HG03378 (cell line): ENCODE results near the gene SLC4A4.

Experiments used
- ATAC-seq: cut with Tn5 transposase; IDR thresholded peaks from one replicate; pipeline ENCODE4 v1.9.1; 2021; ENCODE audit warnings: mild to moderate bottlenecking, moderate library complexity; ENCODE audit not compliant: unreplicated experiment

Gene SLC4A4

DNA sequence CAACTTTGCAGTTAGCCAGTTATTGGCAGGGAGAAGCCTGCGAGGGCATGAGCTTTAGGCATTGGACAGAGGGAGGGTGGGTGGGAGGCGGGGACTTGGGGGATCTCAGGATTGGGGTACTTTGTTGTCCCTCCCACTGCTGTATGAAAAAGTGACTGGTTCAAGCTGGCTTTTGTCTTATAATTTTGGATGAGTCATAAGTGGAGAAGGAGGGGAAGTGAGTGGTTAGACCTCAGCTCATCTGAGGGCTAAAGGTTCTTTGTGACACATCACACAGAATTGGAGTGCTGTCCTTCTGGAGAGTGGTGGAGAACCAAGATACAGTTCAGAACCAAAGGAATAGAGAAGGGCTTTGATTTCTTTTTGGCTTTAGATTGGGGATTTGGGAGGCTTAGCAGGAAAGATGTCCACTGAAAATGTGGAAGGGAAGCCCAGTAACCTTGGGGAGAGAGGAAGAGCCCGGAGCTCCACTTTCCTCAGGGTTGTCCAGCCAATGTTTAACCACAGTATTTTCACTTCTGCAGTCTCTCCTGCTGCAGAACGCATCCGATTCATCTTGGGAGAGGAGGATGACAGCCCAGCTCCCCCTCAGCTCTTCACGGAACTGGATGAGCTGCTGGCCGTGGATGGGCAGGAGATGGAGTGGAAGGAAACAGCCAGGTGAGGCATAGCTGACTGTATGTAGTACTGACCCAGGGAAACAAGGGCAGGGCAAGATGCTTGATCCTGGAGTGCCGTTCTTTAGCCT is at the start of gene SLC4A4:
TSS of gene SLC4A4 (plus strand) at position 175 of the 748 bp plus-strand sequence.
- ATAC-seq = peak; percentile 100

DNA sequence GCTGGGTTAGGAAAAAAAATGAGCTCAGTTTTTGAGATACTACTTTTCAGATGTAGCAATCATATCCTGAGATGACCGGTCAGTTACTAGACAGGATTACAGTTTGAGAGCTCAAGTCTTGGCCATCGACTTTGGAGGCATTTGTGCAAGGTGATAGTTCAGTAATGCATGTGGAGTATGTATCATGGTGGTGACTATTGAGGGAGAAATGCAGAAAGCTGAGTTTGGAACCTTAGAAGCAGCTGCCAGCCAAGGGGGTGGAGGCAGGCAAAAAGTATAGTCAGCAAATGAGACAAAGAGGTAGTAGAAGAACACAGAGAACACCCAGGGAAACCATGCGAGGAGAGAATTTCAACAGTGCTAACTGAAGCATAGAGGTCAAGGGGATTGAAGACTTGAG is 48.7 kb upstream of the SLC4A4 start:
- no peak for ATAC-seq

DNA sequence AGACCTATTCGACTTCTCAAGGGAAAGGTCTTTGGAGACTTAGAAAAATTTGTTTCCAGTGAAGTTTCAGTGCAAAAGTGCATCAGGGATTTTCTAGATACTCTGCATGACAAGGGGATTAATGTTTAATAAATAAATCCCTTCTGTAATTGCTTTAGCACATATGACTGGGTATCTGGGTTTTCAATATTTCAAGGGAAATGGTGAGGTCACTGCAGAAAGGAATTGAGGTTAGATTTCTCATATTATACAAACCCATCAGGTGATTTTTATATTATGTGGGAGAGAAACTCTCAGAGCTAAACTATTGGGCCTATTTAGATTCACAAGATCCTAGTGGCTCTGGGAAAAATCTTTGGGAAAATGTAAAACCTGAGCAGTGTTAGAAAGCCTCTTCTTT is 48.3 kb upstream of the SLC4A4 start:
- ATAC-seq = no peak

DNA sequence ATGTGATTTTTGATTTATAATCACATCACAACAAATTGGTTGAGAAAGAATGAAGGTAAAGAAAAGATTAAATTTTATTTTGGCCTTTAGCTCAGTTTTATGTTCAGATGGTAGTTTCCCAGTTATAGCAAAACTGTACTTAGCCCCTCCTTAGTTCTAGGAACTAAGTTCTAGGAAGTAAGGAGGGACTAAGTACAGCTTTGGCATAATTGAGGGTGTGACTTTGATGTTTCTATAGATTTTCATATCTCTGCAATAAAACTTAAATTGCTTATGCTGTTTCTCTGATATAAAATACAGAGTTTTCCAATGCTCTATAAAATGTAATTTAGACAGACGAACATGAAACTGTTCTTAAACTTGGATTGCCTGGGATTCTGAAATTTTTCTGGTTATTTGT is 46.6 kb upstream of the SLC4A4 start:
- ATAC-seq = no peak

DNA sequence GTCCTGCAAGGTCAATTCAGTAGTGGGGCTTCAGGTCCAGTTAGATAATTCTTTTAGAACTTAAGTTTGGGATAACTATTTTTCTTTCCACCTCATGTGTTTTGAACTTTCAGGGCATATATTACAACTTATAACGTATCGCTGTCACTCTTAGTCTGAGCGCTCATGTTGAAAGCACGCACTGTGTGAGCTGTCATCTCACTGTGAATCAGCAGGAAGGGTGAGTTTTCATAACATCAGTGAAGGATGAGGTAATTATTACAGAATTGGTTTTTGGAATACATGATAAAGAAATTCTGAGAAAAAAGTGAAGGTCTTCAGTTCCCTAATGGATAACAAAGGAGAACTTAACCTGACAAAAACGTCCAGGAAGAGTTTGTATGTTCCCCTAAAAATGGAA is 45.1 kb upstream of the SLC4A4 start:
- ATAC-seq = no peak

DNA sequence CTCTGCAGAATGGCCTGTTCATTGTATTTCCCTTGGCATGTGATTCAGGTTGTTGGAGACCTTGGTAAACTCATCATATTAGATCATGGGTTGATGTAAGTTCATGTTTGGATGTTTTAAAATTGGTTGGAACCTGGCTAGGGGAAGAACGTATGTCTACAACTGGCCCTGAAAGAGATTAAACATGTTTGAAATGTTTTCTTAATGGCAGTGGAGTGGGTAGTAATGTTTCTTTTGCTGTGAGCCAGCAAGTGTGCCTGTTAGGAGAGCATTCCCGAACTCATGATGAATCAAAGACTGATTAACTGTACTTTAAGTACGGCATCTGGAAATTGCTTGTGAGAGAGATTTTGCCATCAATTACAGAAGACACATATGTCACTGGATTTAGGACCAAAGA is 44.5 kb upstream of the SLC4A4 start:
- no peak for ATAC-seq

DNA sequence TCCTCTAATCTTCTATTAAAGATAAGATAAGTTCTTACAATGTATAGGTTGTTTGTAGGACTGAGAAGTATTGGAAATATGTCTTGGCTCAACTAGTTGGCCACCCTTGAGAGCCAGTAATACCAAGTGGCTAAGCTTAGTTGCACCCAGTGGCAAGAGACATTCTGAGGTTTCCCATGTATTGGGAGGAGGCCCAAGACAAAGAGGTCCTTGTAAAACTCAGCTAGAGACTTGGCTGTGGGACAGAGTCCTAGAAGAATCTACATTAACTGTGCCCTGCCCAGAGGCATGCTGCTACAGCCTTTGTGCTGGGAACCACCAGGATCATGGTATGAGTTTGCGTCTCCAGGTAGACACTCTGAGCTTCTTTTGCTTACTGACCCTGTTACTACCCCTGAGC is 41.9 kb upstream of the SLC4A4 start:
- no peak for ATAC-seq

DNA sequence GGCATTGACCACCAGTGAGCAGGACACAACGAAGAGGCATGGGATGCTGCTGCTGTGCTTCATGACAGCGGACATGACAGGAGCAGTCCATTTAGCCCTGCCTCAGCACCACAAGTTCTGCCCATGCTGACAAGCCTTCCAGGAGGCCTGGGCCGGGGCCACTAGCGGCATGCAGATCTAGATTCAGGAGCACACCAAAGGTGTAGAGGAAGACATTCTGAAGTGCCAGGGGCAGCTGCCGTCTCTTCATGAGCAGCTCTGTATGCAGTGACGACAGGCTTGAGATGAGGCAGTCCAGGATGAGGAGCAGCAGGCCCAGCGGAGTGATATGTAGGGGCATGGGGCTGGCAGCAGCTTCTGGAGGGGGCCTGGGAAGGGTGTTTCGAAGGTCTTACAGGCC is 38.5 kb upstream of the SLC4A4 start:
- ATAC-seq = no peak

DNA sequence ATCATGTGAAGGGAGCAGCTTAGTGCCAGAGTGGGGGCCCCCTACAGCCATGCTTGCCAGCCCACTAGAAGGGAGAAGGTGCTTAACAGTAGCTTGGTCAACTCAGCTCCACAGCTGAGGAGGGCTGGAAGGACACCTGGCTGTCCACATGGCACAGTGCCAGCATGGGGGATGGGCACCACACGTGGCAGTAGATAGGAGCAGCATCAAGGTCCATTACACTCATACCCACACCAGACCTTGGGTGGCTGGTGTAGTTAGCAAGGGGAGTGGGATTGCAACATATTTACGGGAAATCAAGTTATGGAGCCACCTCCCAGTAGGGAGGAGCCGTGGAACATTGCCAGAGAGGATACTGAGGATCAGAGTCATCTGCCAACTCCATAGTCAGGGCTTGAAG is 37.9 kb upstream of the SLC4A4 start:
- no peak for ATAC-seq

DNA sequence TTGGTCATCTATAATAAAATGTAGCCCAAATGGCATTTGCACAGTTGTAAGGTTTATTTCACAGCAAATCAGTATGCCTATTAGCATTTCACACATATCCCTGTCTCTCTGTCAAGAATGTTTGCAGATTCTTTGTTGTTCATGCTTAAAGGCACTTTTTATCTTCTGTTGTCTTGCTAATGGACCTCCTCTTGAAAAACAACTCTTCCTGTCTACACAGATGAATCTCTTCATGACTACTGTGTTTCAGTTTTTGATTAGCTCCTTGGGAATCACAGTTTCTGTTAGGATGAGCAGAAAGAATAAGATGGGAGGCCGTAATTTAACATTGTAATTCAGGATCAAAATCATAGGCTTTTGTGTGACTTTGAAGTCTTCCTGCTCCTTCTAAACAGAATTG is 35.5 kb upstream of the SLC4A4 start:
- ATAC-seq = no peak

DNA sequence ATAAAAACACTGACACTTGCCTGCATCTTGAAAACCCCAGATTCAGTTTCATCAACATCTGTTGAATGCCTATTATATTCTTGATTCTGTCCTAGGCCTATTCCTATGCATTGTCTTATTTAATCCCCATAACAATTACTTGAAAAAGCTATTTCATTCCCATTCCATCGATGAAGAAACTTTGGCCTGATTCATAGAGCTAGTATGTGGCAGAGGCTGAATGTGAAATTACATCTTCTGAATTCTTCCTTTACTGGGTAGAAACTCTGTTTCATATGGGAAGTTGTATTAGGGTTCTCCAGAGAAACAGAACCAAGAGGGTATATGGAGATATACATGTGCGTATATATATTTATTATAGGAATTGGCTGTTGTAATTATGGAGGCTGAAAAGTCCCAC is 35.0 kb upstream of the SLC4A4 start:
- no peak for ATAC-seq

DNA sequence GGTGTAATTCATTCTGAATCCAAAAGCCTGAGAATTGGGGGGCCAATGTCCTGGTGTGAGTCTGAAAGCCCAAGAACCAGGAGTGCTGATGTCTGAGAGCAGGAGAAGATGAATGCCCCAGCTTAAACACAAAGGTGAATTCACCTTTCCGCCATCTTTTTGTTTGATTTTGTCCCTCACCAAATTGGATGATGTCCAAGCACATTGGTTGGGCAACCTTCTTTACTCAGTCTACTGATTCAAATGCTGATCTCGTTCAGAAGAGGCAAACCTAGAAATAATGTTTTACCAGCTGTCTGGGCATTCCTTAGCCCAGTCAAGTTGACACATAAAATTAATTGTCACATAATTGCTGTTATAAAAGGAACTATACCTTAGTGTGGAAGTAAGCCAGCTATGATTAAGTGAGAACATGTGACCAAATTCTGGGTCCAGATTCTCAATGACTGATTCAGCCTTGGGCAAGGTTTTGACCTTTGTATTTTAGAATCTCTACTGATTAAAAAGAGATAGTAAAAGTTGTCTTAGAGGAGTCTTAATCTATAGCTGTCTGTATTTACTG is 34.5 kb upstream of the SLC4A4 start:
- ATAC-seq = no peak

DNA sequence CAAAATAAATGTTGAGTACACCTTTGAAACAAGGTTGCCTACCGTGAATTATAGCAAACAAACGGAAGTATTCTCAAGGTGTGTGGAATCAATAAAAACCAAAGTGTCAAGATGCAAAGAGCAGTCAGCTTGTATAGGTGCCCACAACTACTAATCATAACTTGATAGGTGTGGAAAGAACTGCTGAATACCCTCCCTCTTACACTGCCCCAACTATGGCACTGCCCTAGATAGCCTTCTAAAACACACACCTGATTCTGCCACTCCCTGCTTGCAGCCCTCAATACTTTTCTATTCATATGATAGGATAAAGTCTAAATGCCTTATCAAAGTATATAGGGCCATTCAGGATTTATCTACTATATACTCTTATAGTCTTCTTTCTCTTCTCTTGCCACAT is 31.1 kb upstream of the SLC4A4 start:
- no peak for ATAC-seq

DNA sequence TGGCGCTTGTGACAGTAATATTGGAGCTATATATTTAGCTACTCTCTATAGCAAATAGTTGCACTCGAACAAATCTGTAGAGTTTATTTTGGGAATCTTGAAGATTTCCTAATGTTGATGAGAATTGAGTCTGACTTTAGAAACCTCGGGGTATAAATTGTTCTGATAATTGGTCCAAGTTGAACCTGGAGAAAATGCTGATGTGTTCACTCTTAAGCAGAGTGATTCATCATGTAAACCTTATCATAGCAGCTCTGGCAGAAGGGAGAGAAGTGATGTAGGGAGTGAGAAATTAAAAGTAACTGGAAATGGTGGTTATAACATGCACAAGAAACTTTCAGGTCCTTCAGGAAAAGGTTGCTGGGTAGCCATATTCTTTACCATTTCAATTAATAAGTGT is 16.4 kb upstream of the SLC4A4 start:
- ATAC-seq = no peak

DNA sequence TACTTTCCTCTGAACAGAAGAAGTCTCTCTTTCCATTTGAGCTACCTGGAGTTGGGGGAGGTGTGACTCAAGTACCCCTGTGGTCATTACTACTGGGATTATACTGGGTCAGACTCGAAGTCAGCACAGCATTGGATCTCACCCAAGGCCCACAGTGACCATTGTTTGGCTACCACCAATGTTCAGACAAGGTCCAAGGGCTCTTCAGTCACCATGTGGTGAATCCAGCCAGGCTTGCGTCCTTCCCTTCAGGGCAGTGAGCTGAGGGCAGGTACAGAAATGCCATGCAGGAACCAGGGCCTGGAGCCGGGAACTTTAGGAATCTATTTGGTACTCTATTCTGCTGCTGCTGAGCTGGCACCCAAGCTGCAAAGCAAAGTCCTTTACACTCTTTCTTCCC is 5.5 kb upstream of the SLC4A4 start:
- ATAC-seq = no peak

DNA sequence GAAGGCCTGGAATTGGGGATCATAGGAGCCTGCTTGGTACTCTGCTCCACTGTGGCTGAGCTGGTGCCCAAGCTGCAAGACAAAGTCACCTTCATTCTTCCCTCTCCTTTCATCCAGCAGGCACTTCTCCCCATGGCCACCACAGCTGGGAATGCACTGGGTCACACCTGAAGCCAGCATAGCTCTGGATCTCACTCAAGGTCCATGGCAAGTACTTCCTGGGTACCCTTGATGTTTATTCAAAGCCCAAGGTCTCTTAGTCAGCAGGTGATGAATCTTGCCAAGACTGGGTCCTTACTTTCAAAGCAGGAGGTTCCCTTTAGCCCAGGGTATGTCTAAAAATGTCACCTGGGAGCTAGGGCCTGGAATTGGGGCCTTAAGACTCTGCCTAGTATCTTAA is 4.9 kb upstream of the SLC4A4 start:
- ATAC-seq = no peak

DNA sequence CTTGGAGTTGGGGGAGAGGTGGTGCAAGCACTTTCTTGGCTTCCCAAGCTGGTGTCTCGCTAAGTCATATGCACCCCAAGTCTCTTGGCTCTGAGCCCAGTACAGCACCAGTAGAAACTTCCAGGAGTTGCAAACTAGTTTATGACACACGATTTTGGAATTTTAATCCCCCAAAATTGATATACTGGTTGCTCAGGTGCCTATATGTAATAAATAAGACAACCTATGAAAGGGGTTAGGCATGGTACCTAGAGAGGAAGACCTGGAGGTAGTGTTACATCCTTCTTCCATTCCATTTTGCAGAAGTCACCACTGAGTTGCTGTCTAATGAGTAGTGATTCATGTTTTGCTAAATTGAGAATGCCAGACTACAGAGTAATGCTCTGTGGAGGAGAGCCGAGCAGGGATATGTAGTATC is 4.3 kb upstream of the SLC4A4 start:
- no peak for ATAC-seq

DNA sequence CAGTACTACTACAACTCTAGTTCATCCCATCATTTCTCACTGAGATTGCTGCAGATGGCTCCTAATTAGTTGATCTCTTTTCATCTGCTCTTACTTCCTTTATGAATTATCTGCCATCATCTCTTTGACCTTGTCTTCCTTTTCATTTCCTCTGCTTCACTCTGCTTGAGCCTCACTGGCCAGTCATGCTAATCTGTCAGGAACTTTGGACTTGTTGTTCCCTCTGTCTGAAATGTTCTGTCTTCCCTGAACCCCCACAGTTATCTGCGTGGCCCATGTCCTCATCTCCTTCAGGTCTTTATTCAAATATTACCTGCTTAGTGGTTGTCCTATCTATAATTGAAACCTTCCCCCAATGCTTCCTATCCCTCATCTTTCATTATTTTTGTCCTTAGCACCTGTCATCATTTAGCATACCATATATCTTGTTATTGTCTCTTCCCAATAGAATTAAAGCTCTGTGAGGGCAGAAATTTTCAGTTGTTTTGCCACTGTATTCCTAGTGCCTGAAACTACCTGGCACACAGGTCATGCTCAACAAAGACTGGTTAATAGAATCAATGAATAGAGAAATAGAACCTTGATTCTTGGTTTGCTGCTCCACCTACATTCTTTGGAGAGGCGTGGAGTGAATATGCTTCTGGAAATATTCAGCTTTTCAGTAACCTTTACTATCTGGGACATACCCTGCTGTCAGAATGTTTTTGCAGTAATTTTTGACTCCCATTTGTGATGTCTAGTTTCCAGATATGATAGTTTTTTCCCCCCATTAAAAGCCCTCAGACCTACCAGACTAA is 5.0 kb downstream of the SLC4A4 start:
- no peak for ATAC-seq

DNA sequence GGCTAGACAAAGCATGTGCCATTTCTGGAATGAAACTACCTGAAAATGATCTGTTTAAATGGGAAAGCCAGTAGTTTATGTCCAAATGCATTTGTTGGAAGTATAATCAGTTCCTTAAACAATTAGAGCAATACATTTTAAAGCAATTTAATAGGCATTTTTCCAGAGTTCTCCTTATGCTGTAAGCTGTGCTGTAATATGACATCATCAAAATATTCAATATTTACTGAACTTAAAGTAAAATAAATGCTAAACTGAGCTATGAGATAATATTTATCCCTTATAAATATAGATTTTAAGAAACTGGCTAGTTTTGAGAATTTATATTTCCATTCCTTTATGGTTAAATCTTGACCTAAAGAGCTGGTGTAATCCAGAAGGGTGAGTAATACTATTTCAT is 7.9 kb downstream of the SLC4A4 start:
- ATAC-seq = no peak

DNA sequence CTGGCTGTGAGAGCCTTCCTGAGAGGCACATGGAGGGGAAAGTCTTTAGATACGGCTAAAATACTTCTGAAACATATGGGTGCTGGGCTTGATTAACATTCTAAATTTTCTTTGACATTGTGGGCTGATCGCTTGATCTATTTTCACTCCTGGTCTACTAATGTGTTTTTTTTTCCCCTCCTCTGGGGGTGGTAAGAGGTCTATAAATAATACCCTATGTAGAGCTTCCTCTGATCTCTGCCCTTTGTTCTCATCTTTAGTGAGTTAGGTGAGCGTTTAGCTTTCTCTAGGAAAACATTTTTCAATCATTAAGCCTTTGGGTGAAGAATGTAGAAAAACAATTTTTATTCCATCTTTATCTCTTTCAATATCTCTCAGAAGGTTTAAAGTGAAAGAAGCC is 9.8 kb downstream of the SLC4A4 start:
- ATAC-seq = no peak

DNA sequence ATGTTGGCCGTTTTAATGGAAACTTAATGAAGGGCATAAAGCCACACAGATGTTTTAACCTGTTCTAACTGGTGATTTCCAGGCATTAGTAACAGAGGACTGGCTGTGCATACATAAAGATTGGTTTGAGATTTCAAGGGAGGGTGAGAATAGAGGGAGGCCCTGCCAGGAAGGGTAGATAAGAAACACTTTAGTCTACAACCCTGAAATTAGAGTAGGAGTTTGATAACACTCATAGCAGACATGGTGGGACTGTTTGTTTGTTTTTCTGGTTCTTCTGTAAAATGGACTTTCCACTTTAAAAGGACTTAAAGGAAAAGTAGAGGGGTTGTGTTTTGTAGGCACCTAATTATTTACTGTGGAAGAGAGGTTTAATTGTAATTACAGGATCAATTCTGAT is 16.2 kb downstream of the SLC4A4 start:
- ATAC-seq = no peak

DNA sequence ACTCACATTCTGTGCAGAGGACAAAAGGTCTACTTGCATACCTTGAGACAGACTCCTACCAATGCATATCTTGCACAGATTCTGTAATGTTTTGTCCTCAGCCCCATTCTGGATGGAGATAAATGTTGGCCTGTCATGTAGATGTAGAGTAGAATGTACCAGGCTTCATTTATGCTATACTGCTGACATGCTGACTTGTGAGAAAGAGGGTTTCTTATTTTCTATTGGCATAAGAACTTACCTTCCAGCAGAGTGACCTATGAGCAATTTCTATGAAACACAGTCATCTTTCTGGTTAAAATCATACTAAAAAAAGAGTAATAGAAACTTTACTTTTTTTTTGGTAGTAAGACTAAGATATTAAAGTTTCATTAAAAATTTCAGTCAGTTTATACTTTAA is 17.2 kb downstream of the SLC4A4 start:
- ATAC-seq = no peak
